Ishikawa (cell line): Measurements from ENCODE around the gene ALOX15.

Source experiments
- CEBPB ChIP-seq: IDR thresholded peaks from 2 replicates; pipeline ENCODE4 v1.6.1; 2012
- CREB1 ChIP-seq: IDR thresholded peaks from 2 replicates; pipeline ENCODE4 v1.6.1; 2012; ENCODE audit warnings: low read depth
- EGR1 ChIP-seq: IDR thresholded peaks from 2 replicates; pipeline ENCODE4 v1.6.1; 2012
- EP300 ChIP-seq: IDR thresholded peaks from 2 replicates; pipeline ENCODE4 v1.6.1; 2012; ENCODE audit warnings: borderline replicate concordance
- FOXM1 ChIP-seq: IDR thresholded peaks from 2 replicates; pipeline ENCODE4 v1.6.1; 2012; ENCODE audit warnings: low read depth, borderline replicate concordance
- MAX ChIP-seq: IDR thresholded peaks from 2 replicates; pipeline ENCODE4 v1.6.1; 2012
- RAD21 ChIP-seq: IDR thresholded peaks from 2 replicates; pipeline ENCODE4 v1.6.1; 2012; ENCODE audit warnings: low read depth
- TAF1 ChIP-seq: IDR thresholded peaks from 2 replicates; pipeline ENCODE4 v1.6.1; 2012; ENCODE audit warnings: low read depth, mild to moderate bottlenecking
- TCF12 ChIP-seq: IDR thresholded peaks from 2 replicates; pipeline ENCODE4 v1.6.1; 2012; ENCODE audit warnings: low read depth
- TEAD4 ChIP-seq: IDR thresholded peaks from 2 replicates; pipeline ENCODE4 v1.6.1; 2012
- USF1 ChIP-seq: IDR thresholded peaks from 2 replicates; pipeline ENCODE4 v1.6.1; 2012
- YY1 ChIP-seq: IDR thresholded peaks from 2 replicates; pipeline ENCODE4 v1.6.1; 2012; ENCODE audit warnings: low read depth
- ZBTB7A ChIP-seq: IDR thresholded peaks from 2 replicates; pipeline ENCODE4 v1.6.1; 2012; ENCODE audit warnings: low read depth
- TF ChIP-seq, protein P1 (sequence below): IDR thresholded peaks from 2 replicates; pipeline ENCODE4 v1.6.1; 2012; ENCODE audit warnings: low read depth, mild to moderate bottlenecking

Gene ALOX15

DNA sequence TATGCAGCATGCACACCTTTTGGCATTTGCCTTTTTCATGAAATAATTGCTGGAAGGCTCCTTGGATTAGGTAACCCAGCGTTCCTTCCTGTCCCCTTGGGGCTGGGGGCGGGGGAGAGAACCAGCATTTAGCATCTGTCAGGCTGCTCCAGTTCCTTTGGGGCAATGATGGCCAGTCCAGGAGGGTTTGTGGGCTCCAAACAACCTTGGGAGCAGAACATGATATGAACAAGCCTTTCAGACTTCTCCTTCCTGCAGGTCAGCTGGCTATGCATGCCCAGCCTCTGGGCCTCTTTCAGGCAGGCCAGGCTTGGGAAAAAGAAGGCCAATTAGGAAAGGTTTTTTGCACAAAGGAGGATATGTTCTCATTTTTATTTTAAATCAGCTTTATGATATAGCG, 58.3 kb downstream of the ALOX15 start:
- TF ChIP-seq CREB1, result no peak
- TF ChIP-seq USF1, result no peak
- TF ChIP-seq RAD21, result no peak
- no peak for TF ChIP-seq TEAD4
- TF ChIP-seq TCF12, result no peak
- TF ChIP-seq, protein P1, sequence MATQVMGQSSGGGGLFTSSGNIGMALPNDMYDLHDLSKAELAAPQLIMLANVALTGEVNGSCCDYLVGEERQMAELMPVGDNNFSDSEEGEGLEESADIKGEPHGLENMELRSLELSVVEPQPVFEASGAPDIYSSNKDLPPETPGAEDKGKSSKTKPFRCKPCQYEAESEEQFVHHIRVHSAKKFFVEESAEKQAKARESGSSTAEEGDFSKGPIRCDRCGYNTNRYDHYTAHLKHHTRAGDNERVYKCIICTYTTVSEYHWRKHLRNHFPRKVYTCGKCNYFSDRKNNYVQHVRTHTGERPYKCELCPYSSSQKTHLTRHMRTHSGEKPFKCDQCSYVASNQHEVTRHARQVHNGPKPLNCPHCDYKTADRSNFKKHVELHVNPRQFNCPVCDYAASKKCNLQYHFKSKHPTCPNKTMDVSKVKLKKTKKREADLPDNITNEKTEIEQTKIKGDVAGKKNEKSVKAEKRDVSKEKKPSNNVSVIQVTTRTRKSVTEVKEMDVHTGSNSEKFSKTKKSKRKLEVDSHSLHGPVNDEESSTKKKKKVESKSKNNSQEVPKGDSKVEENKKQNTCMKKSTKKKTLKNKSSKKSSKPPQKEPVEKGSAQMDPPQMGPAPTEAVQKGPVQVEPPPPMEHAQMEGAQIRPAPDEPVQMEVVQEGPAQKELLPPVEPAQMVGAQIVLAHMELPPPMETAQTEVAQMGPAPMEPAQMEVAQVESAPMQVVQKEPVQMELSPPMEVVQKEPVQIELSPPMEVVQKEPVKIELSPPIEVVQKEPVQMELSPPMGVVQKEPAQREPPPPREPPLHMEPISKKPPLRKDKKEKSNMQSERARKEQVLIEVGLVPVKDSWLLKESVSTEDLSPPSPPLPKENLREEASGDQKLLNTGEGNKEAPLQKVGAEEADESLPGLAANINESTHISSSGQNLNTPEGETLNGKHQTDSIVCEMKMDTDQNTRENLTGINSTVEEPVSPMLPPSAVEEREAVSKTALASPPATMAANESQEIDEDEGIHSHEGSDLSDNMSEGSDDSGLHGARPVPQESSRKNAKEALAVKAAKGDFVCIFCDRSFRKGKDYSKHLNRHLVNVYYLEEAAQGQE, result no peak
- no peak for TF ChIP-seq TAF1

DNA sequence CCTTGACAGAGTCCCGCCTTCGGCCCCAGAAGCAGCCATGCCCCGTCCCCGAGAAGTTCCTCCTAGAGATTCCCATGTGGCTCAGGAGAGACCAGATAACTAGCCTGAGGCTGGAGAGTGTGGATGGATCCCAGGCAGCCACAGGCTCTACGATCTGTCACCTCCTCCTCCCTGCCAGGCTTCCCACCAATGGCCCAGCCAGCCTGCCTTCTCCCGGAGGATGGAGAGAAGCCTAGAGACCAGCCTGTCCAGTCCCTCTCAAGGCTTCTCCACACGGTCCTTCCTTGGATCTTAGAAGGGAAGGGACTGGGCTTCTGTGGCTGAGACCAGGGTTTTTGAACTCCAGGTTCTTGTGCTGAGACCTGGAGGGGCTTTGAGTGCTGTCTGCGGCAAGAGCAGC, 58.8 kb downstream of the ALOX15 start:
- TF ChIP-seq MAX (no peak), EGR1 (no peak), EP300 (no peak), FOXM1 (no peak), CEBPB (no peak), YY1 (no peak), TEAD4 (no peak)
- TF ChIP-seq, protein P1, result no peak

DNA sequence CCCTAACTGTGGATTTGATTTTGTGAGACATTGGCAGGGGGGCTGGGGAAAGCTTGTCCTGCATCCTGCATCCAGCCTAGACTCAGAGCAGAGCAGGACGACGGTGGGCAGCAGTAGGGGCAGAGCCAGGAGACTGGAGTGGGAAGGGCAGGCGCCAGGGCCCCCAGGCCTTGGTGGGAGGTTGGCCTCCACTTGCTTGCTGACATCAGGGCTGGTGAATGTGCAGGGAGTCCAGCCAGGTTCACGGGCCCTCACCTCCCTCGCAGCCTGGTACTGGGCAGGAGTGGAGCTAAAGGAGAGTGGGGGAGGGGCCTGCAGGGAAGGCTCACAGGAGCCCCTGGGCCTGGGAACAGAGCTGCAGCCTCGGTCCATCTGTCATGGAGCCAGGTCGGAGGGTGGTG, 59.4 kb downstream of the ALOX15 start:
- TF ChIP-seq CREB1 (no peak), EP300 (no peak), USF1 (no peak), ZBTB7A (no peak), EGR1 (no peak)
